ENCODE measurements around the gene APBA1. TPM values are rescaled to one million over a fixed set of nuclear protein-coding genes. Genes with fewer than 3 reads are reported as not detected.

APBA1 gene
- total RNA-seq = 1.8 and 5.3 TPM in 2 replicates

GRCh38 chr9:69671879-69672595, at the start of gene APBA1:
APBA1 (minus strand) TSS chr9:69672371.
- Histone ChIP-seq H3K27ac (ENCODE audit: low read depth, low read length) (peak within 1 kb of the TSS; percentile 53), H3K4me1 (ENCODE audit: insufficient read depth, low read length) (peaks cover 24% of the 10 kb centered on the region), H3K9me3 (ENCODE audit: low read depth, low read length) (no peaks in the 10 kb centered on the region), H3K4me2 (ENCODE audit: insufficient read depth, low read length) (peak within 1 kb of the TSS; percentile 87), H3K4me3 (ENCODE audit: insufficient read depth, low read length) (peak within 1 kb of the TSS; percentile 74), H3K36me3 (ENCODE audit: insufficient read depth, low read length) (no peaks in the 10 kb centered on the region), H3K27me3 (ENCODE audit: insufficient read depth, low read length) (no peaks in the 10 kb centered on the region), H3K79me2 (ENCODE audit: insufficient read depth, low read length) (peaks cover 3% of the 10 kb centered on the region), H2AFZ (ENCODE audit: low read length) (peak within 1 kb of the TSS; percentile 97), H4K20me1 (ENCODE audit: insufficient read depth, low read length) (no peaks in the 10 kb centered on the region)
- no peak for TF ChIP-seq CTCF (IDR thresholded peaks at IDR 0.05; ENCODE audit: extremely low read depth, low read depth, low read length)
- peak; percentile 91 for DNase-seq (ENCODE audit: insufficient read length, low spot score, missing footprints)

- no peak overlapping the region for H3K4me3 ChIP-seq (ENCODE audit: insufficient read depth, low read length)
- H3K9me3 ChIP-seq (ENCODE audit: low read depth, low read length) = no peaks in the 10 kb centered on the region
- H3K4me1 ChIP-seq (ENCODE audit: insufficient read depth, low read length) = no peaks in the 10 kb centered on the region
- no peak overlapping the region for H3K27ac ChIP-seq (ENCODE audit: low read depth, low read length)
- H4K20me1 ChIP-seq (ENCODE audit: insufficient read depth, low read length) = no peaks in the 10 kb centered on the region
- peaks cover 45% of the 10 kb centered on the region for H3K36me3 ChIP-seq (ENCODE audit: insufficient read depth, low read length)
- TF ChIP-seq CTCF (IDR thresholded peaks at IDR 0.05; ENCODE audit: extremely low read depth, low read depth, low read length) = no peak
- no peak for DNase-seq (ENCODE audit: insufficient read length, low spot score, missing footprints)
- no peaks in the 10 kb centered on the region for H3K79me2 ChIP-seq (ENCODE audit: insufficient read depth, low read length)
- no peaks in the 10 kb centered on the region for H3K27me3 ChIP-seq (ENCODE audit: insufficient read depth, low read length)
- H3K4me2 ChIP-seq (ENCODE audit: insufficient read depth, low read length) = no peak overlapping the region
- no peak overlapping the region for H2AFZ ChIP-seq (ENCODE audit: low read length)
Measured at GRCh38 chr9:69719983-69720382, 47.8 kb upstream of the APBA1 start.

- H3K9me3 ChIP-seq (ENCODE audit: low read depth, low read length) = no peaks in the 10 kb centered on the region
- H2AFZ ChIP-seq (ENCODE audit: low read length) = no peak overlapping the region
- H3K4me3 ChIP-seq (ENCODE audit: insufficient read depth, low read length) = no peak overlapping the region
- H3K36me3 ChIP-seq (ENCODE audit: insufficient read depth, low read length) = peaks cover 41% of the 10 kb centered on the region
- no peaks in the 10 kb centered on the region for H3K27me3 ChIP-seq (ENCODE audit: insufficient read depth, low read length)
- no peak for TF ChIP-seq CTCF (IDR thresholded peaks at IDR 0.05; ENCODE audit: extremely low read depth, low read depth, low read length)
- DNase-seq (ENCODE audit: insufficient read length, low spot score, missing footprints) = no peak
- H4K20me1 ChIP-seq (ENCODE audit: insufficient read depth, low read length) = no peaks in the 10 kb centered on the region
- no peaks in the 10 kb centered on the region for H3K79me2 ChIP-seq (ENCODE audit: insufficient read depth, low read length)
- H3K27ac ChIP-seq (ENCODE audit: low read depth, low read length) = no peak overlapping the region
- H3K4me1 ChIP-seq (ENCODE audit: insufficient read depth, low read length) = no peaks in the 10 kb centered on the region
- no peak overlapping the region for H3K4me2 ChIP-seq (ENCODE audit: insufficient read depth, low read length)
Measured at GRCh38 chr9:69719367-69719766, 47.2 kb upstream of the APBA1 start.

- Histone ChIP-seq H4K20me1 (ENCODE audit: insufficient read depth, low read length) (no peaks in the 10 kb centered on the region), H3K9me3 (ENCODE audit: low read depth, low read length) (no peaks in the 10 kb centered on the region), H3K4me2 (ENCODE audit: insufficient read depth, low read length) (no peak overlapping the region), H2AFZ (ENCODE audit: low read length) (no peak overlapping the region), H3K79me2 (ENCODE audit: insufficient read depth, low read length) (no peaks in the 10 kb centered on the region), H3K4me1 (ENCODE audit: insufficient read depth, low read length) (no peaks in the 10 kb centered on the region), H3K27ac (ENCODE audit: low read depth, low read length) (no peak overlapping the region), H3K36me3 (ENCODE audit: insufficient read depth, low read length) (peaks cover 32% of the 10 kb centered on the region), H3K4me3 (ENCODE audit: insufficient read depth, low read length) (no peak overlapping the region), H3K27me3 (ENCODE audit: insufficient read depth, low read length) (no peaks in the 10 kb centered on the region)
- DNase-seq (ENCODE audit: insufficient read length, low spot score, missing footprints) = no peak
- TF ChIP-seq CTCF (IDR thresholded peaks at IDR 0.05; ENCODE audit: extremely low read depth, low read depth, low read length) = no peak
Measured at GRCh38 chr9:69718218-69718617, 46.0 kb upstream of the APBA1 start.
